HG03520 (cell line): ENCODE data around the gene SIRPG.
"Not testable (repeated sequence)": the region's sequence is repeated elsewhere in the genome, so short reads cannot be mapped to it uniquely, and the experiment has no call there.

ENCODE experiments used
- ATAC-seq: cut with Tn5 transposase; IDR thresholded peaks from one replicate; pipeline ENCODE4 v1.9.1; 2021; ENCODE audit warnings: mild to moderate bottlenecking, moderate library complexity; ENCODE audit not compliant: unreplicated experiment

SIRPG gene

DNA sequence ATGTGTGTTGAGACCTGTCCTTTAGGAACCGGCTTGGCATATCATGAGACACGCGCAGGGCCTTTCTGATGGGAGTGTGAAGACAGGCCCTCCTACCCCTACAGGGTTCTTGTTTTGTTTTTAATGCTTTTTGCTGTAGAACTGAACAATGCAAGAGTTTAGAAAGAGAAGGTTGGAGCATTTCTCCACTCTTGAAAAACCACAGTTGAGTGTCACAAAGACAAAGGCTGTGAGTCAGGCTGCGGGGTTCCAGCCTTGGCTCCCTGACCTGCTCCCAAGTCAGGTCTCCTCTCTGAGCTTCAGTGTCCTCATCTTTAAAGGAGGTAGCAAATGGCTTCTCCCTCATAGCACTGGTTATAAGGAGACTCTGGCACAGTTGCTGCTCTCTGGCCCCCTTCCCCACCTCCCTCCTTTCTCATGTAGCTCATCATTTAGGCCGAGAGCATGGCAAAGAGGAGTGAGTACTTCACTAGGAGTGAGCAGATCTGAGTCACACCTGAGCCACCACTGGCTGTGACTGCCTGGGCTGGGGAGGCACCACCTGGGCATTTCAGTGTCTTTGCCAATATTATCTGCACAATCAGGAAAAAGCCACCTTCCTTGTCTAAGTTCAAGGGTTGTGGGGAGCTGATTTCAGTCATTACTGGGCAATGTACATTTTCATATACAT is 48.8 kb downstream of the SIRPG start:
- ATAC-seq: not testable (repeated sequence)

GRCh38 chr20:1600736-1601135 is 56.8 kb downstream of the SIRPG start:
- no peak for ATAC-seq

GRCh38 chr20:1595333-1595732 is 62.2 kb downstream of the SIRPG start:
- ATAC-seq: no peak

DNA sequence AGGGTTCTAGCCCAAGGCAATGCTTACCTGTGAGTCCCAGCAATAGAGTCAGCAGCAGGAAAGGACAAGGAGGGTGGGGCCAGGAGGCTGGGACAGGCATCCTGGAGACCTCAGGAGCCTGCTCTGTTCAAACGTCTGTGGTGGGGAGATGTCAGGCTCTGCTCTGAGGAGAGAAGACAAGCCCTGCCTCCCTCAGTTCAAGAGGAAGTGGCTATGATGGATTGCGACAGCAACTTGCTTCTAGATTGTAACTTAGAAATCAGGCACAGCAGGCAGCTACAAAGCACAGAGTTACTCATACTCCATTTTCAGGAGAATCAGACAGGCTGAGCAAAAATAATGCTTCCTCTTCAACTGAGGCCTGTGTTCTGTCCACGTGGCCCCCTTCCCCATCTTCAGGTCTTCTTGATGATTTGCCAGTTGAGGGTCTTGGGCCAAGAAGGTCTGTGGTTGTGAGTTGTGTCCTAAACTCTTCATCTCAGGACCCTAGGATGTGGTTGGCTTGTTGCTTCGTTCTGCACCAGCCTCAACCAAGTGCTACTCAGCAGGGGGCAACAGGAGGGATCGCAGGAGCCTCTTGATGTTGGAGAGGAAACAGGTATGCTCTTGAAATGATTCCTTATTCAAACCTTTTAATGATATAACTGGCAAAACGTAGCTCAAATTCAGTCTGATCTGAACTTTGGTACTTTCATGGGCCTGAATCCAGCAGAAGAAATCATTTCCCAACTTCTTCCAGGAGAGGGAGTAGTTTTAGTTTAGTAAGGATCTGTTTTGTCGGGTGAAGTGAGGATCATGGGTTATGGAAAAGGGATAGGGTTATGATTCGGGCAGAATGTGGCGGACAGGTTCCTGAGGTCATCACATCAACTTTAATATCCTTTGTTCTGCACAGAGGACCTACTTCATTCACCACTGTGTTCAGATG is 68.8 kb downstream of the SIRPG start:
- no peak for ATAC-seq

DNA sequence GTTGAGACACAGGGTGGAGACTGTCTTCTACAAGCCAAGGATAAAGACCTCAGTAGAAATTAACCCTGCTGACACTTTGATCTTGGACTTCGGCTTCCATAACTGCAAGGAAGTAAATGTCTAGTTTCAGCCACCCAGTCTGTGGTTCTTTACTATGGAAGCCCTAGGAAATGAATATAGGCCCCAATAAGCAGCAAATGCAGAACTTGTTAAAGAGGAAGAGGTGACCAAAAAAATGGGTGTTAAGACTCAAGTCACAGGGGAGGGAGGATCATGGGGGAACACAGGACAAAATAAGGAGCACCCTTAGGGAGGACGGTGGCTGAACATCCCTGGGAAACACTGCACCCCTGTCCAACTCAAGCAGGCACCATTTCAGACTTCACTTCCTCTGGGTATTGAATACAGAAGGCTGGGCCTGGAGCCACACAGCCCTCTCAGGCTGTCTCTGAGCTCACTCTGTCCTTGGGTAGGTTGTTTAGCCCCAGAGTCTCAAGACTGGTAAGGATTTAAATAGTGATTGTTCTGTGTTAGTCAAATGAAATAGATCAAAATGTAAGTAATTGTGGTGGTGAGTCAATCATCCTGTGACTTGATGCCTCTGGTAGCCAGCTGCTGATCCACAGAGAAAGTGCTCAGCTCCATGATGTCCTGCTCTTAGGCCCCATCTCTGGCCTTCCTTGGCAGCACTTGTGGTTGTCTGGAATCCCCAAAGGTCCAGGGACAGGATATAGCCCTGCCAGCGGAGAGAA is 69.6 kb downstream of the SIRPG start:
- no peak for ATAC-seq

- ATAC-seq: no peak
These were observed 78.1 kb downstream of the SIRPG start for GRCh38 chr20:1579488-1579887.
